ENCODE data around the gene CCDC146.

GRCh38 chr7:77339726-77340125 is 217.3 kb downstream of the CCDC146 start:
- TF ChIP-seq POLR2AphosphoS5 (IDR thresholded peaks at IDR 0.05; ENCODE audit: insufficient read depth in 1 of 2, low read depth in 1 of 2) = no peak
- TF ChIP-seq, protein P1, sequence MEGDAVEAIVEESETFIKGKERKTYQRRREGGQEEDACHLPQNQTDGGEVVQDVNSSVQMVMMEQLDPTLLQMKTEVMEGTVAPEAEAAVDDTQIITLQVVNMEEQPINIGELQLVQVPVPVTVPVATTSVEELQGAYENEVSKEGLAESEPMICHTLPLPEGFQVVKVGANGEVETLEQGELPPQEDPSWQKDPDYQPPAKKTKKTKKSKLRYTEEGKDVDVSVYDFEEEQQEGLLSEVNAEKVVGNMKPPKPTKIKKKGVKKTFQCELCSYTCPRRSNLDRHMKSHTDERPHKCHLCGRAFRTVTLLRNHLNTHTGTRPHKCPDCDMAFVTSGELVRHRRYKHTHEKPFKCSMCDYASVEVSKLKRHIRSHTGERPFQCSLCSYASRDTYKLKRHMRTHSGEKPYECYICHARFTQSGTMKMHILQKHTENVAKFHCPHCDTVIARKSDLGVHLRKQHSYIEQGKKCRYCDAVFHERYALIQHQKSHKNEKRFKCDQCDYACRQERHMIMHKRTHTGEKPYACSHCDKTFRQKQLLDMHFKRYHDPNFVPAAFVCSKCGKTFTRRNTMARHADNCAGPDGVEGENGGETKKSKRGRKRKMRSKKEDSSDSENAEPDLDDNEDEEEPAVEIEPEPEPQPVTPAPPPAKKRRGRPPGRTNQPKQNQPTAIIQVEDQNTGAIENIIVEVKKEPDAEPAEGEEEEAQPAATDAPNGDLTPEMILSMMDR (IDR thresholded peaks at IDR 0.05) = no peak

Measured in vagina (tissue), 2 donors.